HCT116 (cell line): ENCODE measurements around the gene CREBL2. TPM values are rescaled to one million over a fixed set of nuclear protein-coding genes. Genes with fewer than 3 reads are reported as not detected.

Experiments used
- ATAC-seq: fragments of 200-7000 bp; cut with Tn5 transposase; 2 replicates; pipeline ENCODE4 v1.9.1; 2020; ENCODE audit warnings: mild to moderate bottlenecking, moderate library complexity
- BruUV-seq: library from RNA; stranded (reverse); fragments of 400-500 nt; replicated peaks from 2 replicates; lab custom pipeline; 2021; lab: Mats Ljungman, UMichigan
- CTCF ChIA-PET: fragments of 300-600 bp; sonication (Branson Sonifier 250); formaldehyde crosslinking; loops from one replicate; lab custom pipeline; 2021; ENCODE audit warnings: antibody characterized with exemption; lab: Charles Lee
- POLR2A ChIA-PET: fragments of 300-600, 350-600 bp; sonication (Branson Sonifier 250); formaldehyde crosslinking; loops from one replicate; lab custom pipeline; 2021; ENCODE audit warnings: antibody characterized with exemption; lab: Charles Lee
- RAD21 ChIA-PET, 2 experiments: fragments of 300-600 bp; sonication (Branson Sonifier 250); formaldehyde crosslinking; loops; one replicate each; lab custom pipeline; 2023; ENCODE audit warnings: low total read pairs in 2 of 2; ENCODE audit not compliant: uncharacterized antibody in 2 of 2, unreplicated experiment in 2 of 2, low non-redundant PET in 1 of 2; lab: Charles Lee
- DNase-seq: peaks from one replicate; pipeline ENCODE4 v3.0.0-alpha.2; 2010; ENCODE audit warnings: low read depth, low spot score
- H2AFZ ChIP-seq: fragments of 200-600 bp; shearing (Covaris generic), sonication (generic); 2 replicates; pipeline ENCODE4 v1.6.1; 2017; ENCODE audit warnings: low read depth, mixed run types, mixed read lengths, antibody characterized with exemption, low read length; ENCODE audit not compliant: poor library complexity, severe bottlenecking
- H3K27ac ChIP-seq: 2 replicates; pipeline ENCODE4 v1.5.1; 2012; ENCODE audit warnings: low read depth, low read length
- H3K27me3 ChIP-seq: fragments of 200-600 bp; sonication (generic); 2 replicates; pipeline ENCODE4 v1.6.1; 2016; ENCODE audit warnings: mixed run types, low read length, mixed read lengths; ENCODE audit not compliant: insufficient read depth
- H3K36me3 ChIP-seq, 2 experiments: fragments of 200-500 bp in 1 of 2; fragments of 200-600 bp in 1 of 2; sonication (Bioruptor generic) in 1 of 2; sonication (generic) in 1 of 2; 2 replicates each; pipeline versions ENCODE4 v1.5.1 to v1.6.1; 2014 to 2016; ENCODE audit warnings: low read length in 2 of 2, inconsistent platforms in 1 of 2, mixed read lengths in 1 of 2, mixed run types in 1 of 2; ENCODE audit not compliant: insufficient read depth in 2 of 2, control insufficient read depth in 1 of 2
- H3K4me1 ChIP-seq, 2 experiments: fragments of 200-600 bp in 1 of 2; sonication (generic) in 1 of 2; 2 replicates each; pipeline versions ENCODE4 v1.5.1 to v1.6.1; 2012 to 2017; ENCODE audit warnings: low read length in 2 of 2, inconsistent platforms in 1 of 2, mild to moderate bottlenecking in 1 of 2, mixed read lengths in 1 of 2, mixed run types in 1 of 2, moderate library complexity in 1 of 2; ENCODE audit not compliant: insufficient read depth in 2 of 2, control insufficient read depth in 1 of 2
- H3K4me2 ChIP-seq: fragments of 200-600 bp; sonication (generic); 2 replicates; pipeline ENCODE4 v1.6.1; 2017; ENCODE audit warnings: mixed run types, low read length, mixed read lengths
- H3K4me3 ChIP-seq, 2 experiments: fragments of 200-600 bp in 1 of 2; sonication (generic) in 1 of 2; replicated peaks in 1 of 2; 2 replicates each; pipeline ENCODE4 v1.5.1; 2011 to 2016; ENCODE audit warnings: low read length in 2 of 2, control low read depth in 1 of 2, low read depth in 1 of 2, mild to moderate bottlenecking in 1 of 2, mixed read lengths in 1 of 2, mixed run types in 1 of 2
- H3K79me2 ChIP-seq: fragments of 200-600 bp; sonication (generic); 2 replicates; pipeline ENCODE4 v1.6.1; 2017; ENCODE audit warnings: mild to moderate bottlenecking, mixed run types, low read length, moderate library complexity, mixed read lengths; ENCODE audit not compliant: insufficient read depth
- H3K9ac ChIP-seq: fragments of 200-600 bp; sonication (generic); 2 replicates; pipeline ENCODE4 v1.6.1; 2016; ENCODE audit warnings: low read length, mixed read lengths
- H3K9me2 ChIP-seq: fragments of 200-600 bp; sonication (generic), shearing (Covaris generic); 2 replicates; pipeline ENCODE4 v1.6.1; 2017; ENCODE audit warnings: mixed run types, mild to moderate bottlenecking, moderate library complexity; ENCODE audit not compliant: insufficient read depth
- H3K9me3 ChIP-seq, 2 experiments: fragments of 200-500 bp in 1 of 2; fragments of 200-600 bp in 1 of 2; sonication (Bioruptor generic) in 1 of 2; sonication (generic) in 1 of 2; 2 replicates each; pipeline ENCODE4 v1.6.1; 2014 to 2017; ENCODE audit warnings: low read length in 2 of 2, mixed read lengths in 2 of 2, inconsistent platforms in 1 of 2, low read depth in 1 of 2, mild to moderate bottlenecking in 1 of 2, mixed run types in 1 of 2, moderate library complexity in 1 of 2; ENCODE audit not compliant: control insufficient read depth in 1 of 2, insufficient read depth in 1 of 2
- H4K20me1 ChIP-seq: fragments of 200-600 bp; sonication (generic), shearing (Covaris generic); 2 replicates; pipeline ENCODE4 v1.6.1; 2017; ENCODE audit warnings: mixed run types, mild to moderate bottlenecking, moderate library complexity; ENCODE audit not compliant: insufficient read depth
- CBX3 ChIP-seq: IDR thresholded peaks from 2 replicates; pipeline ENCODE4 v1.6.1; 2012; ENCODE audit warnings: low read depth
- EGR1 ChIP-seq: IDR thresholded peaks from 2 replicates; pipeline ENCODE4 v1.6.1; 2012; ENCODE audit warnings: low read depth
- ELF1 ChIP-seq: IDR thresholded peaks from 2 replicates; pipeline ENCODE4 v1.6.1; 2012; ENCODE audit warnings: low read depth, borderline replicate concordance
- EZH2 ChIP-seq: fragments of 200-600 bp; sonication (generic); IDR thresholded peaks from 2 replicates; pipeline ENCODE4 v1.6.1; 2017; ENCODE audit warnings: antibody characterized with exemption, mixed run types
- EZH2phosphoT487 ChIP-seq: fragments of 200-600 bp; IDR thresholded peaks from 2 replicates; pipeline ENCODE4 v1.6.1; 2018; ENCODE audit warnings: antibody characterized with exemption, borderline replicate concordance
- POLR2A ChIP-seq: IDR thresholded peaks from 2 replicates; pipeline ENCODE4 v1.7.0; 2011; ENCODE audit warnings: borderline replicate concordance; ENCODE audit not compliant: insufficient read depth, insufficient read length; ENCODE audit errors: extremely low read depth
- POLR2AphosphoS5 ChIP-seq: IDR thresholded peaks from 2 replicates; pipeline ENCODE4 v1.6.1; 2011; ENCODE audit warnings: mild to moderate bottlenecking, low read depth, low read length, moderate library complexity
- RAD21 ChIP-seq: IDR thresholded peaks from 2 replicates; pipeline ENCODE4 v1.6.1; 2012; ENCODE audit warnings: low read depth, mild to moderate bottlenecking
- SIN3A ChIP-seq: IDR thresholded peaks from 2 replicates; pipeline ENCODE4 v1.6.1; 2012; ENCODE audit warnings: low read depth
- ZNF274 ChIP-seq: fragments of 200-500 bp; sonication (Bioruptor generic); IDR thresholded peaks from 2 replicates; pipeline ENCODE4 v1.6.1; 2014; ENCODE audit warnings: mild to moderate bottlenecking, low read depth, low read length, inconsistent platforms
- intact Hi-C: fragments of 100-400 bp; cut with micrococcal nuclease; formaldehyde crosslinking; loops from 2 replicates; pipeline ENCODE4 v1.10.0; 2022
- total RNA-seq: library from RNA; stranded (reverse); gene quantifications from one replicate; pipeline ENCODE4 v1.2.1, GENCODE V29; 2021; ENCODE audit not compliant: unreplicated experiment
- TF ChIP-seq, protein P1 (sequence below): IDR thresholded peaks from 2 replicates; pipeline ENCODE4 v1.6.1; 2011; ENCODE audit warnings: mild to moderate bottlenecking, low read length, moderate library complexity; ENCODE audit not compliant: insufficient replicate concordance; ENCODE audit errors: extremely low read depth

Gene CREBL2
- total RNA-seq, 1 experiment from 2014 or later: 11.3 TPM

- RAD21 ChIA-PET: no interaction called here
- no peak overlapping the region for H2AFZ ChIP-seq
- TF ChIP-seq POLR2A (no peak), RAD21 (no peak)
Observed at GRCh38 chr12:12600659-12601058, 11.0 kb upstream of the CREBL2 start.

DNA sequence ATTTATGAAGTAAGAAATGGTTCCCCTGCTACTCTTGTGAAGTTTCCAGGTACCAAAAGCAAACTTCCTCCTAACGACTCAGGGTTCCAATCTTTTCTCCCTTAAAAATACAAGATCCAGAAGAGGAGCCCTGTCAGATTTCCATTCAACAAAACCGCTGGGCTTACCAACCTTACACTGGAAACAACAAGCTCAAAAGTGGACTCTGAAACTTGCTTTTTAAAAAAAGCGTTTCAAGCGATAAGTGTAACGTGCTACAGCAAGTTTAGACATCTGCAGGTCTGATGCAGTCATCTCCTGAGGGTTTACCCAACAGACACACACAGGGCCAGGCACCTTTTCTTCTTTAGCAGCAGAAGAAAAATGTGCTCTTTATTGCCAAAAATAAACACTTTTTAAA is 6.9 kb upstream of the CREBL2 start:
- RAD21 ChIA-PET: no interaction called here
- no peaks in the 10 kb centered on the region for H3K9me3 ChIP-seq
- H3K27ac ChIP-seq: no peak overlapping the region
- no peak for TF ChIP-seq EZH2phosphoT487
- no peak for TF ChIP-seq ELF1
- TF ChIP-seq EGR1: no peak
- no peak for TF ChIP-seq ZNF274
- no peak for TF ChIP-seq POLR2AphosphoS5
- no peak for TF ChIP-seq EZH2
- TF ChIP-seq CBX3: no peak
- TF ChIP-seq, protein P1, sequence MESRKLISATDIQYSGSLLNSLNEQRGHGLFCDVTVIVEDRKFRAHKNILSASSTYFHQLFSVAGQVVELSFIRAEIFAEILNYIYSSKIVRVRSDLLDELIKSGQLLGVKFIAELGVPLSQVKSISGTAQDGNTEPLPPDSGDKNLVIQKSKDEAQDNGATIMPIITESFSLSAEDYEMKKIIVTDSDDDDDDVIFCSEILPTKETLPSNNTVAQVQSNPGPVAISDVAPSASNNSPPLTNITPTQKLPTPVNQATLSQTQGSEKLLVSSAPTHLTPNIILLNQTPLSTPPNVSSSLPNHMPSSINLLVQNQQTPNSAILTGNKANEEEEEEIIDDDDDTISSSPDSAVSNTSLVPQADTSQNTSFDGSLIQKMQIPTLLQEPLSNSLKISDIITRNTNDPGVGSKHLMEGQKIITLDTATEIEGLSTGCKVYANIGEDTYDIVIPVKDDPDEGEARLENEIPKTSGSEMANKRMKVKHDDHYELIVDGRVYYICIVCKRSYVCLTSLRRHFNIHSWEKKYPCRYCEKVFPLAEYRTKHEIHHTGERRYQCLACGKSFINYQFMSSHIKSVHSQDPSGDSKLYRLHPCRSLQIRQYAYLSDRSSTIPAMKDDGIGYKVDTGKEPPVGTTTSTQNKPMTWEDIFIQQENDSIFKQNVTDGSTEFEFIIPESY: no peak
- no peak for TF ChIP-seq POLR2A
- TF ChIP-seq SIN3A: no peak
- H3K36me3 ChIP-seq: no peaks in the 10 kb centered on the region
- POLR2A ChIA-PET: no interaction called here
- no peaks in the 10 kb centered on the region for H3K27me3 ChIP-seq
- no peaks in the 10 kb centered on the region for H3K79me2 ChIP-seq
- DNase-seq (no peak), ATAC-seq (no peak)
- intact Hi-C loops: no loop called here
- no peak overlapping the region for H3K9ac ChIP-seq
- H3K9me2 ChIP-seq: no peaks in the 10 kb centered on the region
- no peak overlapping the region for H3K4me3 ChIP-seq
- H4K20me1 ChIP-seq: no peaks in the 10 kb centered on the region
- H3K4me2 ChIP-seq: no peak overlapping the region
- CTCF ChIA-PET: no interaction called here
- H3K4me1 ChIP-seq: no peaks in the 10 kb centered on the region
- H2AFZ ChIP-seq: no peak overlapping the region
- BruUV-seq: no TSS peak

More at GRCh38 chr12:12600659-12601058, 11.0 kb upstream of the CREBL2 start:
- no peaks in the 10 kb centered on the region for H3K79me2 ChIP-seq
- ATAC-seq (no peak), DNase-seq (no peak)
- no peaks in the 10 kb centered on the region for H3K4me1 ChIP-seq
- H3K36me3 ChIP-seq: no peaks in the 10 kb centered on the region
- no peaks in the 10 kb centered on the region for H4K20me1 ChIP-seq
- ChIA-PET POLR2A (no interaction called here), CTCF (no interaction called here)
- H3K9me2 ChIP-seq: no peaks in the 10 kb centered on the region
- H3K27me3 ChIP-seq: no peaks in the 10 kb centered on the region
- H3K9me3 ChIP-seq: no peaks in the 10 kb centered on the region
- no peak overlapping the region for H3K4me3 ChIP-seq
- intact Hi-C loops: no loop called here
- no peak overlapping the region for H3K27ac ChIP-seq
- BruUV-seq: no TSS peak
- no peak overlapping the region for H3K4me2 ChIP-seq
- no peak overlapping the region for H3K9ac ChIP-seq
